NCI-H82 (cell line): Measurements from ENCODE around the gene DLG5.

ENCODE experiments used
- DNase-seq: peaks from one replicate; lab custom pipeline; 2025; lab: John Stamatoyannopoulos, UW

Gene DLG5

DNA sequence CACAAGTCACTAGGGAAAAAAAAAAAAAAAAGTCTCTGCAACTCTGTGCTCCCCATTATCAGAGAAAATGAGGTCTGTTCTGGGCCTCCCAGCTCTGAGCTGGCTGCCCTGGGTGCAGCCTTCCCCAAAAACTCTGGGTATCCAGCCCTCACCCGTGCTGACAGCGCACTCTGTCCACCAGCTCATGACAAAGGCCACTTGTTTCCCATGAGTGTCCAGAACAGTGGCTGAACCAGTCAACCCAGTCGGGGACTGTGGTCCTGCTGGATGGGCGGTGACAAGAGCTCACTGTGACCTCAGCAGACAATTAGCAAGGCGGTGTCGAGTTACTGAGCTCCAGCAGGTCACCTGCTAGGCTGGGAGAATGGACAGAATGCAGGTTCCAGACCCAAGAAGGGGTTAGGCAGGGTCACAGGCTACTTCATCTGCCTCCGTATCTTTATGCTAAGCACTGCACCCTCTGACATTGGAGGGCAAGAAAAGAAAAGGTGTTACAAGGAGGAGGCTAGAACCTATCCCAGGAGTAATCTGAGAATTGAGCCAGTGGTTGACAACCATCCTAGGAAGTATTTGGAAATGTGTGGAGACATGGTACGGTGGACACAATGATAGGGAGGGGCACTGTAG is 37.2 kb downstream of the DLG5 start:
- no peak for DNase-seq

- no peak for DNase-seq
Measured at GRCh38 chr10:77888356-77888703, 38.2 kb downstream of the DLG5 start.

- DNase-seq = no peak
Measured at GRCh38 chr10:77887631-77888355, 38.8 kb downstream of the DLG5 start.

- DNase-seq = no peak
Measured at GRCh38 chr10:77886795-77887355, 39.7 kb downstream of the DLG5 start.

DNA sequence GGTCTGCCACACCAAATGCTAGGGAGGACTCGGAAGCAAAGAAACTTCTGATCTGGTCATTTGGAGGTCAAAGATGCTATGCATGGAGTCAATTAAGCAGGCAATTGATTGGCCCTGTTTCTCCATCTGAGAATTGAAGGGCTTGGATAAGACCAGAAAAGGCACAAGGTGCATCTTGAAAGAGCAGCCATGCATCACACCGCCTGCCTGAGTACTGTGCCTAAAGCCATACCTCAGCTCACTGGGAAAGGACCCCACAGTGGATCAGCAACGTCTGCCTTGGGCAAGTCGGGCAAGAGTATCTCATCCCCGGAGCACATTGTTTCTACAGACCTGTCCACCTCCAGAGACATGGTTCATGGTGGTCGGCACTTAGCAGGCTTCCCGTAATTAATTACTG is 42.4 kb downstream of the DLG5 start:
- DNase-seq = no peak

DNA sequence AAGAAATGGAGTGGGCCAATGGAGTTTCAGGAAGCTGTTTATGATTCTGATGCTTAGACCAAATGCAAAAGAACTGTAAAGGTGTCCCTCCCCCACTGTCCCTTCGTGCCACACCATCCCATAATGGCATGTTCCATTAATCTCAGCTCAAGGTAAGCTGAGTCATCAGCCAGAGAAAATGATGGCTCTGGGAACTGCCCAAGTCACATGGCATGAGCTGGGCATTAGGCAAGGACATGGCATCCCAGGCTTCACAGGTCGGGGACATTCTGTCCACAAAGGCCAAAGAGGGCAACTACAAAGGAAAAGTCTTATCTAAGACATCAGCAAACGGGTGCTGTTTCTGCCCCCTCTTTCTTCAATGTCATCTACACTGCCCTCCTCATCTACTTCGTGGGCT is 44.9 kb downstream of the DLG5 start:
- DNase-seq = no peak

DNA sequence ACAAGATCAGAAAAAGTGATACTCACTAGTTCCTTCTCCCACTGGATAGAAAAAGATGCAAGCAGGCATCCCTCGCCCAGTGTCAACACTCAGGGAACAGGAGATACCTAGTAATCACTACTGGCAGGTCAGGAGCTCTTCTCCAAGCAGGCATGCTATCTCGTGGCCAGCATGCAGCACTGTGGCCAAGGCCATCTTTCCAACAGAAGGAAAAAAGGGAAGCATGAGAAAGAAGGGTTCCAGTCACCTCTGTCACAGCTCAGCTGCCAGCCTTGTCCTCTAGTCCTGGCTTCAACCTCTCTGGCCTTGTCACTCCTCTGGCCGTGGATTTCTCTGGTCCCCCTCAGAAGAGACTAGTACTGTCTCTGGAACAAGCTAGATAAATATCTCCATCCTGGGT is 45.3 kb downstream of the DLG5 start:
- no peak for DNase-seq

- DNase-seq = peak; percentile 52
Measured at GRCh38 chr10:77879710-77880109, 46.8 kb downstream of the DLG5 start.

DNA sequence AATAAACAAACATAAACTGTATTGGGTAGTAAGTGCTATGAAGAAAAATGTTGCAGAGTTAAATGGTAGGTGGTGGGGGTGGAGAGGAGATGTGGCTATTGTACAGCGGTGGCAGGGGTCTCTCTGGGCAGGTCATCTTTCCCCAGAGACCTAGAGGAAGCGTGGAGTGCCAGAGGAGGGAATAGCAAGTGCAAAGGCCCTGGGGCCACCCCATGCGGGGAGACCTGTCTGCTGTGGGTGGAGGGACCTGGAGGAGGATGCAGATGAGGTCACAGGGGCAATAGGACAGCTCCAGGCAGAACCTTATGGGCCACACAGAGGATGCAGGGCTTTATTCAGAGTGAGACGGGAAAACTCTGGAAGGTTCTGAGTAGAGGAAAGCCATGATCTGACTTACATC is 47.5 kb downstream of the DLG5 start:
- no peak for DNase-seq

DNA sequence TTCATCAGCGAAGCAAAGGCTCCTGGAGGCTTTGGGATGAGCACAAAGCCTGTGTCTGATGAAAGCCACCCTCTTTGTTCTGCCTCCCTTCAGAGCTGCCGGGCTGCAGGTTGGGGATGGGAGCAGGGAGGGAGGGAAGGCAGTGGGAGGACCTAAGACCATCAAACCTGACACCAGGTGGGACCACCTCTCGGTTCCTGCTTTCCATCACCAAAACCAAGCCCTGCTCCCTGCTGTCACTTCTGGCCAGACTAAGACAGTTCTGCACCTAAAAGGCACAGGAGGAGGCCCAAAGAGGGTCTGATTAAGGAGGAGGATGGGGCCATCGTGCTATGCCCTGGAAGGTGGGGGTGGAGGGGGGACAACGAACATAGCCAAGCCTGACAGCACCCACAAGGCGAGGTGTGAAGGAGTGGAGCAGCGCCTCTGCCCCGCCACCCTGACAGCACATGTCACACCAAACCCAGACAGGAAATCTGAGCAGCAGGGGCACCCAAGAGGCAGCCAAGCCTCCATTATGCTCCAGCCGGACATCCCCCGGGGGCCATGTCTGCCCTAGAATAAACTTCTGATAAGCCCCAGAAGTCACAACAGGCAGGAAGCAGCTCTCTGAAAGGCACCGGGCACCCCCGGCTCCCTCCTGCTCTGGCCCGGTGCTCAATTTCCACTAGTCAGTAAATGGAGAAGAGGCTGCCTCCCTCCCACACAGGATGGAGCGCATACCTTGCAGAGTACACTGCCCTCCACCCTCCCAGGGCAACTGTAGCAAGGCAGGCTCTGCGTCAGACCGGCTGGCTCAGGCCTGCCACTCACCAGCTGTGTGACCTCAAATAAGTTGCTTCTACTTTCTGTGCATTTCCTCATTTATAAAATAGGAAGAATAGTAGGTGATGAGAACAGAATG is 48.9 kb downstream of the DLG5 start:
- no peak for DNase-seq

- no peak for DNase-seq
Measured at GRCh38 chr10:77875730-77876129, 50.8 kb downstream of the DLG5 start.

- no peak for DNase-seq
Measured at GRCh38 chr10:77874872-77875271, 51.7 kb downstream of the DLG5 start.

DNA sequence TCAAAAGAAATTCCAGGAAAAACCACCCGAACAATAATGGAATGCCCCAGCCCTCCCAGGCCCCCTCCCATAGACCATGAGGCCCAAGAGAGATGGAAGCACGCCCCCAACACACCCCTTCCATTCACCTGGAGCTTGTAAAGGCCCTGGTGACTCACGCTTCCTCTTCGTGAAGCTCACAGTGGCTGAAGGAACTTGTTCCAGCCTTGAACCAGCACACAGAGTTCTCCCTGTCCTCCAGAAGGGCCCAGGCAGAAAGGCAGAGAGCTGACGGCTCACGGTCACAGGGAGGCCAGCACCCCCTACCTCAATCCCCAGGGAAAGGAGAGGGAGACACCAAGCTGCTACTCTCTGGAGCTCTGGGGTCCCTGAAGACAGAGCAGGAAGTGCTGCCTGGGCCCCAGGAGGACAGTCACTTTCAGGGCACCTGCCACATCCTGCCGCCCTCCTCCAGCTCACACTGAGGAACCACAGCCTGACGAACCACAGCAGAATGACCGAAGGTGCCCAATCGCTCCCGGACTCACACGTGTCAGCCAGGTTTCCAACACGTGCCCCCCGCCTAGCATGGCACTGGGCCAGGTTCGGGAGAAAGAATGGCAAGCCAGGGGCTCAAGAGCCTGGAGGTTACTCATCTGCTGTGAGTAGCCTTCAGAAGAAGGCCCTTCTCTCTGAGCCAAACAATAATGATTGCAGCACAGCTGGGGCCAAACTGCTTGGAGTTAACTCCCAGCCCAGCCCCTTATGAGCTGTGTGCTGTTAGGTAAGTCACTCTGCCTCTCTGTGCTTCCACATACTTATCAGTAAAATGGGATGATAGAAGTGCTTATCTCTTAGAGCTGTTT is 52.8 kb downstream of the DLG5 start:
- DNase-seq = no peak

DNA sequence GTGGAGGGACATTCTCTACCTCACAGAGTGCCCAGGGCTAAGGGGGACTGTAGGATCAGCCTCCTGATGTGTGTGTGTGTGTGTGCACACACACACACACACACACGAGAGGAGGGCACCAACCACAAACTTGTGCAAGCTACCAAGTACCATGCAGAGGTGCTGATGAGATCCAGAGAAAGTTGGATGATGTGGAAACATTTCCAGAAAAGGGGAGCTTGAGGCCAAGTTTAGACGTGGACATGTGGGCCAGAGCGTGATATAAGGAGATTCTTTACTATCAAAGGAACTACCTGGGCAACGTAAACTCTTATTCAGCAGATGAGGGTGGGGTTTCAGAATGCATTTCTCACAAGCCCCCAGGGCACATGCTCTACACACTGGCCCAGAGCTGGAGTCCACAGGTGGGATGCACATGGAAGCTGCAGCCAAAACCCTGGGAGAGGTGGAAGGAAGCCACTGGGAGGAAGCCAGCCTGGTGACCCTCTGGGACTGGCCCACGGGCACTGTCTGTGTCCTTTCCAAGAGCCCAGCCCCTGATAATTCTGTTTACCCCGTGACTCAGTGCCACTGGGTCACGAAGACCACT is 53.5 kb downstream of the DLG5 start:
- DNase-seq = no peak

DNA sequence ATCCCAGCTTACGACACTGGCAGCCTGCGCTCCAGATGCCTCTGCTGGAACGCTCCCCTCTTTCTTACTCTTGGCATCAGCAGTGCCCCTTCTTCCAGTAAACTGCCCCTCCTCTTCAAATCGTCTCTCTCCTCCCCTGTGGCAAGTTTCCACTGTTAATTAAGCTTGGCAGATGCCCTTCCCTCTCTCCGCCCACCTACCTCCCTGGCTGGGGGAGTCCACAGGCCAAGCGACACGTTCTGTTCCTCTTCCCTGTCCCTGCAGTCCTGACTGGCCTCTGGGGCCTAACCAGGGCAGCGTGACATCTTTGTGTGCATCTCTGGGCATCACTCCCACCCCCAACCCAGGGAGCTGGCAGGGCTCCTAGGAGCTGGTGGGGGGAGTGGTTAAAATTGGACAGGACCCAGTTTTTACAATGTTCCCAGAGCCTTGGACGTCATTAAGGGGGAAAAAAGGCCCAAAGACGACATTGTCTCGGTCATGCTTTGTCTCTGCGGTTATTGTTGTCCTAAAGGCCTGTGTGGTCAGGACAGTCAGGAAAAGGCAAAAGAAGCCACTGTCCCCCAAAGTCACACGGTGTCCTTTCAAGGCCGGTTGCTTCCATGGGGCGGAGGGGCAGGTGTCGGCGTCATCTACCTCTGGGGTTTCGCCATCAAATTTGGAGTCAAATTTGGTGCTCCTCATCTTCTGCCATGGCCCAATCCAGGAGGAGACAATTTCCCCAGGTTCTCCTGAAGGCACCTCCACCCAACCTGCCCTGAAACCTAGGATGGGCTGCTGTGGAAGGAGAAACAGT is 54.2 kb downstream of the DLG5 start:
- DNase-seq = no peak

GRCh38 chr10:77869626-77870420 is 56.7 kb downstream of the DLG5 start:
- DNase-seq = no peak

GRCh38 chr10:77868523-77868922 is 58.0 kb downstream of the DLG5 start:
- no peak for DNase-seq

DNA sequence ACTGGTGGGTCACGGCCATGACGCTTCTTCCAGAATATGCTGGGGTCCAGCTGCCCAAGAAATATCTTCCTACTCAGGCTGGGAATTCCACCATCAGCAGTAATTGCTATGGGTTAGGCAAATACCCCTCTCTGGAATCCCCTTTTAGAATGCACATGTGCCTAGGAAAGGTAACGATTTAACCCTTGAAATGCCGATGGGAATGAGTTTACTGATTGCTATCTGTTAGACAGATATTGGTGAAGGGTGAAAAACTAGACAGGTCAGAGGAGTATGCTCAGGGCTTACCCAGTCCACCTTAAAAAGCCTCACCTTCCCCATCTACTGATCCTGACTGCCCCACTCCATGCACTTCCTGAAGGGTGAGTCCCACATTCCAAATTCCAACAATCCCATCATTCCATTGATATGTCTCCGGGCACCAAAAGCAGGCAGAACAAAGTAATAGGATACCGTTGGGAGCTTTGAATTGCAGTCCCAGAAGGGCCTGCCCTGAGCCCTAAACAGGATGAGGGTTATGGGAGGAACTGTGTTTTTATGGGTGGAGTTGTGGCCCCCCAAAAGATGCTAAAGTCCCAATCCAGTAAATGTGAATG is 59.3 kb downstream of the DLG5 start:
- DNase-seq = no peak

DNA sequence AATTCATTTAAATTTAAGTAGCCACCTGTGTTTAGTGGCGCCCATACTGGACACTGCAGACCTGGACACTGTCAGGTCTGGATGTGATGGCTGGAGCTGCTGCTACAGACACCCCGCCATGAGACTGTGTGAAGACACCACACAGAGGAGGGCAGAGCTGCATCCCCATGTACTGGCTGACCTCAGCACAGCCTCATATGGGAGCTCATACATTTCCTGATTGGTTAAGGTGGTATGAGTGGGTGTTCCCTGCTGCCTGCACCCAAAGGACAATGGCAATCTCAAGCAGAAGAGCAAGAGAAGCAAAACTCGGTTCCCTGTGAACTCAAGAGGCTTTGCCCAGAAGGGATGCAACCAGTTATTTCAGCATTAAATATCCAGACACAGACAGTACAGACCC is 60.0 kb downstream of the DLG5 start:
- DNase-seq = no peak
